K562 (cell line): Measurements from ENCODE around the gene ROBO3. TPM values are rescaled to one million over a fixed set of nuclear protein-coding genes. Genes with fewer than 3 reads are reported as not detected.

Experiments used
- ATAC-seq: fragments of 200-7000 bp; cut with Tn5 transposase; 3 replicates; pipeline ENCODE4 v1.9.1; 2020; ENCODE audit warnings: moderate library complexity
- BruUV-seq: library from RNA; stranded (reverse); fragments of 400-500 nt; replicated peaks from 2 replicates; lab custom pipeline; 2021; lab: Mats Ljungman, UMichigan
- CTCF ChIA-PET: fragments of 300-600 bp; formaldehyde crosslinking; extraction: SDS; loops from one replicate; lab custom pipeline; 2021; ENCODE audit warnings: low intra/inter-chr PET ratio; lab: Yijun Ruan, JAX
- POLR2A ChIA-PET: fragments of 300-600, 350-650 bp; sonication (Branson Sonifier 250); formaldehyde crosslinking; extraction: SDS; loops from one replicate; lab custom pipeline; 2021; ENCODE audit warnings: antibody characterized with exemption, inconsistent platforms; lab: Yijun Ruan, JAX
- DNase-seq, 4 experiments: peaks; one replicate each; pipeline versions ENCODE4 v3.0.0 to v3.0.0-alpha.2; 2011 to 2018; ENCODE audit warnings: low spot score in 3 of 4, mixed read lengths in 3 of 4; ENCODE audit errors: extremely low read depth in 1 of 4
- FAIRE-seq: peaks from 2 replicates; lab custom pipeline; 2011; peaks lifted over from hg19 to GRCh38; lab: Jason Lieb, UNC
- H2AFZ ChIP-seq: 2 replicates; pipeline ENCODE4 v1.6.0; 2011; ENCODE audit warnings: low read depth, low read length, control low read depth, inconsistent platforms
- H3K27ac ChIP-seq: fragments of 200-600 bp; 3 replicates; pipeline ENCODE4 v1.8.0; 2011; ENCODE audit warnings: low read depth, mild to moderate bottlenecking, control low read depth, inconsistent platforms, low read length, moderate library complexity, mixed read lengths; ENCODE audit errors: extremely low read depth
- H3K27me3 ChIP-seq, 2 experiments: fragments of 300-600 bp in 1 of 2; 2 replicates in 1 of 2; 3 replicates in 1 of 2; pipeline versions ENCODE4 v1.6.0 to v1.8.0; 2011; ENCODE audit warnings: inconsistent platforms in 2 of 2, low read length in 2 of 2, mild to moderate bottlenecking in 1 of 2, mixed read lengths in 1 of 2, moderate library complexity in 1 of 2; ENCODE audit not compliant: control insufficient read depth in 2 of 2, insufficient read depth in 2 of 2
- H3K36me3 ChIP-seq: fragments of 300-600 bp; 3 replicates; pipeline ENCODE4 v1.8.0; 2011; ENCODE audit warnings: mild to moderate bottlenecking, low read length, inconsistent platforms; ENCODE audit not compliant: control insufficient read depth, insufficient read depth
- H3K4me1 ChIP-seq, 2 experiments: fragments of 200-600 bp in 1 of 2; replicated peaks in 1 of 2; 2 replicates in 1 of 2; 3 replicates in 1 of 2; pipeline versions ENCODE4 v1.5.1 to v1.8.0; 2011; ENCODE audit warnings: inconsistent platforms in 2 of 2, low read length in 2 of 2, mild to moderate bottlenecking in 1 of 2, mixed read lengths in 1 of 2, moderate library complexity in 1 of 2; ENCODE audit not compliant: control insufficient read depth in 2 of 2, insufficient read depth in 2 of 2
- H3K4me2 ChIP-seq: 2 replicates; pipeline ENCODE4 v1.6.1; 2011; ENCODE audit warnings: low read length, control low read depth, inconsistent platforms, mixed read lengths; ENCODE audit not compliant: insufficient read depth
- H3K4me3 ChIP-seq: fragments of 200-600 bp; sonication (generic), shearing (Covaris generic); 2 replicates; pipeline ENCODE4 v1.5.1; 2016; ENCODE audit warnings: control low read depth, inconsistent platforms
- H3K79me2 ChIP-seq: fragments of 200-600 bp; 3 replicates; pipeline ENCODE4 v1.8.0; 2011; ENCODE audit warnings: low read length, inconsistent platforms; ENCODE audit not compliant: control insufficient read depth, insufficient read depth
- H3K9ac ChIP-seq, 2 experiments: 2 replicates each; pipeline versions ENCODE4 v1.6.0 to v1.6.1; 2011; ENCODE audit warnings: low read depth in 2 of 2, low read length in 2 of 2, control low read depth in 1 of 2, inconsistent platforms in 1 of 2, mild to moderate bottlenecking in 1 of 2, mixed read lengths in 1 of 2; ENCODE audit not compliant: insufficient read depth in 1 of 2
- H3K9me1 ChIP-seq: one replicate; pipeline ENCODE4 v1.6.0; 2011; ENCODE audit warnings: inconsistent platforms, mild to moderate bottlenecking, low read length, moderate library complexity; ENCODE audit not compliant: control insufficient read depth, insufficient read depth
- H3K9me3 ChIP-seq: replicated peaks from 2 replicates; pipeline ENCODE4 v1.5.1; 2011; ENCODE audit warnings: low read depth, low read length, inconsistent platforms; ENCODE audit not compliant: control insufficient read depth, insufficient read depth
- H4K20me1 ChIP-seq: replicated peaks from 2 replicates; pipeline ENCODE4 v1.6.1; 2011; ENCODE audit warnings: low read length, inconsistent platforms, mixed read lengths; ENCODE audit not compliant: control insufficient read depth, insufficient read depth
- DPF2 ChIP-seq: fragments of 450-650 bp; IDR thresholded peaks from 2 replicates; pipeline ENCODE4 v1.6.1; 2016
- FOS ChIP-seq: IDR thresholded peaks from 3 replicates; pipeline ENCODE4 v1.6.1; 2011; ENCODE audit not compliant: insufficient read length; ENCODE audit errors: extremely low read depth
- HSF4 ChIP-seq: fragments of 250-450 bp; sonication (Bioruptor Pico); IDR thresholded peaks from 2 replicates; pipeline ENCODE4 v2.1.2; 2022; ENCODE audit warnings: mild to moderate bottlenecking, moderate library complexity, borderline replicate concordance
- IFI16 ChIP-seq: fragments of 250-450 bp; sonication (Bioruptor Pico); IDR thresholded peaks from 2 replicates; pipeline ENCODE4 v2.1.2; 2022; ENCODE audit warnings: mild to moderate bottlenecking, inconsistent platforms
- JUN ChIP-seq, 2 experiments: sonication (generic) in 1 of 2; formaldehyde crosslinking in 1 of 2; IDR thresholded peaks; 2 replicates each; pipeline versions ENCODE4 v1.6.1 to v1.8.0; 2012 to 2022; ENCODE audit warnings: borderline replicate concordance in 2 of 2, mild to moderate bottlenecking in 2 of 2, improper control_type of control experiment in 1 of 2, low read depth in 1 of 2, low read length in 1 of 2, missing genetic modification reagents in 1 of 2
- MAFK ChIP-seq: IDR thresholded peaks from 2 replicates; pipeline ENCODE4 v1.6.1; 2011; ENCODE audit warnings: low read length, improper control_type of control experiment
- SREBF1 ChIP-seq: fragments of 150-350 bp; IDR thresholded peaks from 2 replicates; pipeline ENCODE4 v1.6.1; 2014; ENCODE audit warnings: antibody characterized with exemption, low read depth, low read length, borderline replicate concordance
- WHSC1 ChIP-seq: IDR thresholded peaks from one replicate; pipeline ENCODE4 v1.6.1; 2012; ENCODE audit warnings: low read length, control low read depth, inconsistent platforms
- XRCC4 ChIP-seq: IDR thresholded peaks from one replicate; pipeline ENCODE4 v1.6.1; 2011; ENCODE audit not compliant: insufficient read depth, insufficient read length; ENCODE audit errors: extremely low read depth
- ZNF324 ChIP-seq: fragments of 250-450 bp; sonication (Bioruptor Pico); IDR thresholded peaks from 2 replicates; pipeline ENCODE4 v1.4.0; 2020; ENCODE audit warnings: mild to moderate bottlenecking
- ZNF445 ChIP-seq: fragments of 250-450 bp; sonication (Bioruptor Pico); IDR thresholded peaks from 2 replicates; pipeline ENCODE4 v1.4.0; 2020; ENCODE audit warnings: low read depth, mild to moderate bottlenecking, moderate library complexity
- ZNF584 ChIP-seq: fragments of 200-800 bp; sonication (Bioruptor generic); IDR thresholded peaks from 2 replicates; pipeline ENCODE4 v1.6.1; 2016; ENCODE audit warnings: low read depth, mild to moderate bottlenecking, missing genetic modification characterization, missing compliant biosample characterization
- WGBS: fragments of 100-300 bp; shearing (Covaris generic); methylation state at CpG from one replicate; pipeline ENCODE4 v1.1.6; 2016; ENCODE audit warnings: low coverage, mixed read lengths; ENCODE audit not compliant: insufficient coverage; ENCODE audit errors: missing lambda C conversion rate; 5-methylcytosine and 5-hydroxymethylcytosine counted together
- in situ Hi-C: fragments of 300-500 bp; cut with MboI; formaldehyde crosslinking; loops from 4 replicates; pipeline ENCODE4 v1.15.0; 2018; ENCODE audit warnings: inconsistent platforms, mixed read lengths
- intact Hi-C: fragments of 100-400 bp; cut with micrococcal nuclease; formaldehyde crosslinking; loops from 2 replicates; pipeline ENCODE4 v1.14.2; 2022
- polyA plus RNA-seq, 8 experiments: library from polyadenylated mRNA; depleted of rRNA in 4 of 8; stranded (reverse) in 5 of 8; unstranded in 3 of 8; fragments of >200 nt; fragmentation: Nextera tagmentation in 2 of 8; fragmentation: Illumina TruSeq in 1 of 8; extraction: Ambion mirVana in 2 of 8; extraction: Trizol in 1 of 8; gene quantifications; 2 replicates each; pipeline versions ENCODE4 v1.2.1 to v1.2.3, GENCODE V29; 2011 to 2014; ENCODE audit warnings: inconsistent platforms in 1 of 8, missing spikeins in 1 of 8
- total RNA-seq, 7 experiments: library from RNA; depleted of rRNA in 6 of 7; stranded (reverse); fragments of >200 nt in 6 of 7; fragmentation: Illumina TruSeq in 2 of 7; extraction: Trizol in 2 of 7; gene quantifications; 2 replicates each; pipeline versions ENCODE4 v1.2.1 to v1.2.3, GENCODE V29; 2011 to 2021; ENCODE audit warnings: low replicate concordance in 1 of 7

Gene ROBO3
- total and polyA plus RNA-seq, 9 of the 15 experiments (the other 6 are each of a cell fraction or from before 2014, with no cell fraction given) = 0.29 to 1.4 (median 0.97) TPM; not detected in 2

DNA sequence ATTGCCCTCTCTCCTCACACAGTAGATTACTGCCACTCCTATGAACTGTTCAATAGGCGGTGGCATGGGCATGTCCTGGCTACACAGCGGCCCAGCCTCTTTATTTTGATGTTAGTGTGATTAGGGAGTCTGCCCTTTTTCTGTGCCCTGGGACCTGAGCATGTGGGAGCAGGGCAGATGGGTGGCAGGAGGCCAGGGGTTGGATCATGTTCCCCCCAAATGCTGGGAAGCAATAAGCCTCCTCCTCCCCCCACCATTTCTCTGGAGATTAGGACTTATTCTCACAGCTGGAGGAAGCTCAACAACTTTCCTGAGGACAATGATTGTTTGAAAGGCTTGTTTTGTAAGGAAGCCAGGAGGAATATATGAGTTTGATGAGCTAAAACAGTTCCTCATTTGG lies 54.7 kb downstream of the ROBO3 start:
- DNase-seq = no peak
- Histone ChIP-seq H4K20me1 (no peaks in the 10 kb centered on the region), H3K36me3 (no peaks in the 10 kb centered on the region), H3K4me3 (no peak overlapping the region), H3K9me1 (no peaks in the 10 kb centered on the region), H2AFZ (no peak overlapping the region), H3K4me1 (no peaks in the 10 kb centered on the region), H3K4me2 (no peak overlapping the region), H3K9ac (no peak overlapping the region), H3K9me3 (no peaks in the 10 kb centered on the region), H3K27ac (no peak overlapping the region), H3K79me2 (no peaks in the 10 kb centered on the region), H3K27me3 (peaks cover 31 to 54% of the 10 kb centered on the region in 2 experiments; a peak in 4 of 5 replicates)
- TF ChIP-seq DPF2 (no peak), IFI16 (CRISPR knock-in tag) (no peak), ZNF584 (CRISPR knock-in tag) (no peak), SREBF1 (no peak), ZNF445 (CRISPR knock-in tag) (no peak), JUN (IDR thresholded peaks at IDR 0.05; ENCODE audit: borderline replicate concordance, low read depth, low read length) (no peak), JUN (CRISPR knock-in tag; IDR thresholded peaks at IDR 0.05; ENCODE audit: borderline replicate concordance) (no peak), WHSC1 (no peak), HSF4 (CRISPR knock-in tag) (no peak), XRCC4 (no peak), ZNF324 (no peak), FOS (no peak), MAFK (no peak)
- in situ Hi-C loops (no loop called here), intact Hi-C loops (no loop called here)
- no peak for FAIRE-seq
- ATAC-seq = no peak
- BruUV-seq = no TSS peak
- CTCF ChIA-PET = no interaction called here
- POLR2A ChIA-PET = interaction anchor here (0.7 to 1.2 kb wide), 2 partner anchors 9 to 32 kb away, joined by 3 read pairs; no protein-coding TSS in a partner anchor
- WGBS = 6% methylated on average over 2 of the region's 2 CpGs
